Erythroblast (primary cell): ENCODE data around the gene DGKI.

Experiments used
- GATA1 ChIP-seq: IDR thresholded peaks from 2 replicates; pipeline ENCODE4 v1.6.1; 2011; ENCODE audit warnings: low read depth, mild to moderate bottlenecking, control low read depth, low read length, moderate library complexity
- POLR2A ChIP-seq: IDR thresholded peaks from 2 replicates; pipeline ENCODE4 v1.6.1; 2011; ENCODE audit warnings: mild to moderate bottlenecking, low read length

GRCh38 chr7:137390076-137390475 is 456.7 kb downstream of the DGKI start:
- TF ChIP-seq POLR2A: no peak
- no peak for TF ChIP-seq GATA1
